OCI-LY3 (cell line): ENCODE results near the gene HSD17B7.
A peak's percentile ranks its signal among the peaks of the same experiment; 100 is the strongest.

Experiments
- H2AFZ ChIP-seq: fragments of 200-600, 300-600 bp; shearing (Covaris generic); 2 replicates; pipeline ENCODE4 v1.6.0; 2014; ENCODE audit warnings: antibody characterized with exemption, low read depth, low read length
- H3K27ac ChIP-seq: fragments of 200-600, 300-600 bp; sonication (generic); 2 replicates; pipeline ENCODE4 v1.5.1; 2014; ENCODE audit warnings: mild to moderate bottlenecking, low read length, moderate library complexity, mixed read lengths
- H3K27me3 ChIP-seq: fragments of 200-600, 300-600 bp; sonication (generic); 2 replicates; pipeline ENCODE4 v1.6.1; 2014; ENCODE audit warnings: low read depth, low read length, mixed read lengths
- H3K36me3 ChIP-seq: fragments of 200-600, 300-600 bp; sonication (generic); replicated peaks from 2 replicates; pipeline ENCODE3; 2014; ENCODE audit warnings: low read depth, low read length, mixed read lengths
- H3K4me1 ChIP-seq: fragments of 300-600, 200-600 bp; sonication (generic); 2 replicates; pipeline ENCODE4 v1.6.1; 2014; ENCODE audit warnings: low read length, mixed read lengths
- H3K4me2 ChIP-seq: fragments of 200-600, 300-600 bp; sonication (generic); 2 replicates; pipeline ENCODE4 v1.6.1; 2014; ENCODE audit warnings: low read length, mixed read lengths
- H3K4me3 ChIP-seq: fragments of 300-600, 200-600 bp; sonication (generic); 2 replicates; pipeline ENCODE4 v1.5.1; 2014; ENCODE audit warnings: antibody characterized with exemption, mild to moderate bottlenecking, low read length, moderate library complexity
- H3K79me2 ChIP-seq: fragments of 300-600, 200-600 bp; shearing (Covaris generic); 2 replicates; pipeline ENCODE4 v1.6.1; 2014; ENCODE audit warnings: mild to moderate bottlenecking, low read length, mixed read lengths
- H3K9ac ChIP-seq: fragments of 300-600, 200-600 bp; shearing (Covaris generic); 2 replicates; pipeline ENCODE4 v1.6.0; 2014; ENCODE audit warnings: mild to moderate bottlenecking, low read length, moderate library complexity
- H3K9me3 ChIP-seq: fragments of 200-600, 300-600 bp; shearing (Covaris generic); 2 replicates; pipeline ENCODE4 v1.6.1; 2014; ENCODE audit warnings: low read length, mixed read lengths; ENCODE audit not compliant: insufficient read depth
- H4K20me1 ChIP-seq: fragments of 200-600, 300-600 bp; sonication (generic); 2 replicates; pipeline ENCODE4 v1.6.1; 2016; ENCODE audit warnings: low read length, mixed read lengths; ENCODE audit not compliant: insufficient read depth
- EZH2phosphoT487 ChIP-seq: fragments of 200-600 bp; shearing (Covaris generic); IDR thresholded peaks from 2 replicates; pipeline ENCODE4 v1.6.1; 2018; ENCODE audit warnings: antibody characterized with exemption, mixed run types, low read depth
- TF ChIP-seq, protein P1 (sequence below): fragments of 200-600, 300-600 bp; sonication (generic); IDR thresholded peaks from 2 replicates; pipeline ENCODE4 v1.5.1; 2014; ENCODE audit warnings: antibody characterized with exemption, low read length, low read depth

The HSD17B7 gene

DNA sequence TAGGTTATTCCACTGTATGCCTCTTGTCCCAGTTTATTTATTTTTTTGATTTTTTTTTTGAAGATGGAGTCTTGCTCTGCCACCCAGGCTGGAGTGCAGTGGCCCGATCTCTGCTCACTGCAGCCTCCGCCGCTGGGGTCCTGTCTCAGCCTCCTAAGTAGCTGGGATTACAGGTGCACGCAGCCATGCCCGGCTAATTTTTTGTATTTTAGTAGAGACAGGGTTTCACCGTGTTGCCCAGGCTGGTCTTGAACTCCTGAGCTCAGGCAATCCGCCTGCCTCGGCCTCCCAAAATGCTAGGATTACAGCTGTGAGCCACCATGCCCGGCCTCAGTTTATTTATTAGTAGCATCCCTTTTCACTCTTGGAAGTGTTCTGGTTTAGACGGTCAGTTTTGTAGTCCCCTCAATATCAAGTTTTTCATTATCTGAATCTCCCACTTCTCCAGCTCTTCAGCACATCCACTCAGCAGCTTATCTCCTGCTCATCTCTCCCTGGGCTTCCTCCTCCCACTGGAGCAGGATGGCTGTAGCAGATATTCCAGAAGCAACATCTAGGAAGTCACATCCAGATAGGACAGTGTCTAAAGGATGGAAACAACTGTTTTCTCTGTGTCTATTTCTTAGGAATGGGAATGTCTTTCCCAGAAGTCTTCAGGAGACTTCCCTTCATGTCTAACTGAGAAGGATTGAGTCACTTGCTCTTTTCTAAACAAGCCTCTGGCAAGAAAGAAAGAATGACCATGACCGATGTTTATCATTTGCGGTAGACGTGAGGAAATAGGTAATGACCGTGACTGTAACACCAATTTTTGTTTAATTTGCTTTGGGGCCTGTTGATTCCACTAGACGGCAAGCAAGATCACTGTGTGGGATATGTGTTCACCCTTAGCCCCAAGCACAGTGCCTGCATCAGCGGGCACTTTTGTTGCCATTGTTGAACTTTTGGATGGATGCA is 56.0 kb downstream of the HSD17B7 start:
- Histone ChIP-seq H3K27ac (no peak overlapping the region), H3K4me2 (no peak overlapping the region)

GRCh38 chr1:162847839-162848453 is 57.4 kb downstream of the HSD17B7 start:
- no peak overlapping the region for H3K27ac ChIP-seq
- H3K4me1 ChIP-seq: no peaks in the 10 kb centered on the region
- H3K9me3 ChIP-seq: no peaks in the 10 kb centered on the region
- no peak overlapping the region for H3K9ac ChIP-seq
- H3K79me2 ChIP-seq: no peaks in the 10 kb centered on the region
- H3K36me3 ChIP-seq: no peaks in the 10 kb centered on the region
- H3K4me2 ChIP-seq: no peak overlapping the region
- no peak overlapping the region for H2AFZ ChIP-seq
- H3K4me3 ChIP-seq: no peak overlapping the region
- H4K20me1 ChIP-seq: no peaks in the 10 kb centered on the region
- no peaks in the 10 kb centered on the region for H3K27me3 ChIP-seq
- no peak for TF ChIP-seq EZH2phosphoT487
- TF ChIP-seq, protein P1, sequence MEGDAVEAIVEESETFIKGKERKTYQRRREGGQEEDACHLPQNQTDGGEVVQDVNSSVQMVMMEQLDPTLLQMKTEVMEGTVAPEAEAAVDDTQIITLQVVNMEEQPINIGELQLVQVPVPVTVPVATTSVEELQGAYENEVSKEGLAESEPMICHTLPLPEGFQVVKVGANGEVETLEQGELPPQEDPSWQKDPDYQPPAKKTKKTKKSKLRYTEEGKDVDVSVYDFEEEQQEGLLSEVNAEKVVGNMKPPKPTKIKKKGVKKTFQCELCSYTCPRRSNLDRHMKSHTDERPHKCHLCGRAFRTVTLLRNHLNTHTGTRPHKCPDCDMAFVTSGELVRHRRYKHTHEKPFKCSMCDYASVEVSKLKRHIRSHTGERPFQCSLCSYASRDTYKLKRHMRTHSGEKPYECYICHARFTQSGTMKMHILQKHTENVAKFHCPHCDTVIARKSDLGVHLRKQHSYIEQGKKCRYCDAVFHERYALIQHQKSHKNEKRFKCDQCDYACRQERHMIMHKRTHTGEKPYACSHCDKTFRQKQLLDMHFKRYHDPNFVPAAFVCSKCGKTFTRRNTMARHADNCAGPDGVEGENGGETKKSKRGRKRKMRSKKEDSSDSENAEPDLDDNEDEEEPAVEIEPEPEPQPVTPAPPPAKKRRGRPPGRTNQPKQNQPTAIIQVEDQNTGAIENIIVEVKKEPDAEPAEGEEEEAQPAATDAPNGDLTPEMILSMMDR: peak; percentile 98

More for the DNA sequence above, 56.0 kb downstream of the HSD17B7 start:
- no peak for TF ChIP-seq EZH2phosphoT487
- TF ChIP-seq, protein P1: no peak
- H3K36me3 ChIP-seq: no peaks in the 10 kb centered on the region
- no peaks in the 10 kb centered on the region for H3K9me3 ChIP-seq
- H3K79me2 ChIP-seq: no peaks in the 10 kb centered on the region
- H3K4me3 ChIP-seq: no peak overlapping the region
- no peaks in the 10 kb centered on the region for H3K27me3 ChIP-seq
- no peaks in the 10 kb centered on the region for H4K20me1 ChIP-seq
- no peaks in the 10 kb centered on the region for H3K4me1 ChIP-seq
- H3K9ac ChIP-seq: no peak overlapping the region
- H2AFZ ChIP-seq: no peak overlapping the region

DNA sequence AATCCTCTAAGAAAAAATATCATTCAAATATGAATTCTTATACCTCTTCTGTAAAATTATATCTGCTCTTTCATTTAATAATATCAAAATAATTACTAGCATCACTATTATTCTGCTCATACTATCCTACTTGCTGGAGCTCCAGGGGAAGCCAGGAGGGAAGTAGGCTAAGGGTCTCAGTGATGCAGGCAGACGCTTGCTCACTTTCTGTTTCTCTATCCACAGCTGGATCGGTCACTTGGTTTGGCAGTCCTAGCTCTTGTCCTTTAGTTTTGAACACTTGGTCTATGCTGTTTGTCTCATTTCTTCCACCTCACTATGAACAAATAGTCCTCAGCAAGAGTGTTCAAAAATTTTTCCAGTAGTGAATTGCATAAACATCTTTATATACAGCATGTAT is 59.2 kb downstream of the HSD17B7 start:
- no peaks in the 10 kb centered on the region for H3K27me3 ChIP-seq
- H3K36me3 ChIP-seq: no peaks in the 10 kb centered on the region
- no peaks in the 10 kb centered on the region for H3K79me2 ChIP-seq
- H3K4me1 ChIP-seq: no peaks in the 10 kb centered on the region
- H3K4me3 ChIP-seq: no peak overlapping the region
- H2AFZ ChIP-seq: no peak overlapping the region
- no peaks in the 10 kb centered on the region for H4K20me1 ChIP-seq
- H3K9ac ChIP-seq: no peak overlapping the region
- no peak overlapping the region for H3K27ac ChIP-seq
- TF ChIP-seq, protein P1: no peak
- TF ChIP-seq EZH2phosphoT487: no peak
- no peak overlapping the region for H3K4me2 ChIP-seq
- no peaks in the 10 kb centered on the region for H3K9me3 ChIP-seq

DNA sequence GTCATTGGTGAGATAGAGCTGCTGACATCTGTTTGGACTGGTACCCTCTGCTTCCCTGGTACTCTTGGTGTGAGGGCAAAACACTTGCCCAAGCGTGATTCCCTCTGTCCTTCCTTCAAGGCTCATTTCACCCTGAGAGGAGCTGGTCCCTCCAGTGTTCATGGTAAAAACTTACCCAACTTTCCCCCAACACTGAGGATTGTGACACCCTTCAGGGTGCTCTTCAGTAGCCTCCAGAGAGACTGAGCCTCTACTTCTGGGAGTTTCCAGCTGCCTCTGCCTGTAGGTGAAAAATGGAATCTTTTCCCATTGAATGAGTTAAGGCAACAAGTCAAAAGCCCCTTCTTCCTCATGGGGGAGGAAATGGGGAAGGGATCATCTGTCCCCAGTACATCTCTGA is 60.8 kb downstream of the HSD17B7 start:
- Histone ChIP-seq H3K79me2 (no peaks in the 10 kb centered on the region), H3K9me3 (no peaks in the 10 kb centered on the region), H3K27ac (no peak overlapping the region), H2AFZ (no peak overlapping the region), H4K20me1 (no peaks in the 10 kb centered on the region), H3K36me3 (no peaks in the 10 kb centered on the region), H3K27me3 (no peaks in the 10 kb centered on the region), H3K4me3 (no peak overlapping the region), H3K9ac (no peak overlapping the region), H3K4me2 (no peak overlapping the region), H3K4me1 (no peaks in the 10 kb centered on the region)
- TF ChIP-seq, protein P1: no peak
- TF ChIP-seq EZH2phosphoT487: no peak
